OCI-LY1 (cell line): Measurements from ENCODE around the gene NBEAL1.

ENCODE experiments used
- H2AFZ ChIP-seq: fragments of 200-600 bp; sonication (generic), shearing (Covaris generic); 2 replicates; pipeline ENCODE4 v1.6.0; 2014; ENCODE audit warnings: antibody characterized with exemption, mild to moderate bottlenecking, low read length
- H3F3A ChIP-seq: fragments of 200-600 bp; sonication (generic), shearing (Covaris generic); 2 replicates; pipeline ENCODE4 v1.6.0; 2014; ENCODE audit warnings: mild to moderate bottlenecking, antibody characterized with exemption, low read length, moderate library complexity; ENCODE audit not compliant: insufficient read depth
- H3K27ac ChIP-seq: fragments of 200-600 bp; sonication (generic); 2 replicates; pipeline ENCODE4 v1.5.1; 2014; ENCODE audit warnings: low read length, mixed run types, mild to moderate bottlenecking, low read depth; ENCODE audit not compliant: poor library complexity, severe bottlenecking
- H3K27me3 ChIP-seq: fragments of 200-600 bp; sonication (generic); 2 replicates; pipeline ENCODE4 v1.6.0; 2014; ENCODE audit warnings: antibody characterized with exemption, mild to moderate bottlenecking, low read length, moderate library complexity; ENCODE audit not compliant: insufficient read depth
- H3K36me3 ChIP-seq: fragments of 200-600 bp; sonication (generic); 2 replicates; pipeline ENCODE4 v1.6.1; 2014; ENCODE audit warnings: mild to moderate bottlenecking, antibody characterized with exemption, low read length, moderate library complexity, mixed read lengths; ENCODE audit not compliant: insufficient read depth
- H3K4me1 ChIP-seq: fragments of 200-600 bp; sonication (generic); 2 replicates; pipeline ENCODE4 v1.5.1; 2014; ENCODE audit warnings: mild to moderate bottlenecking, low read length, moderate library complexity; ENCODE audit not compliant: insufficient read depth, severe bottlenecking
- H3K4me2 ChIP-seq: fragments of 200-600 bp; sonication (generic), shearing (Covaris generic); 2 replicates; pipeline ENCODE4 v1.6.1; 2014; ENCODE audit warnings: low read length
- H3K4me3 ChIP-seq: fragments of 200-600 bp; sonication (generic); 2 replicates; pipeline ENCODE4 v1.5.1; 2014; ENCODE audit warnings: low read length, low read depth, mild to moderate bottlenecking, mixed read lengths; ENCODE audit not compliant: poor library complexity, severe bottlenecking
- H3K79me2 ChIP-seq: fragments of 200-600 bp; shearing (Covaris generic); 2 replicates; pipeline ENCODE4 v1.6.1; 2016; ENCODE audit warnings: mixed run types, low read length, mixed read lengths; ENCODE audit not compliant: insufficient read depth
- H3K9ac ChIP-seq: fragments of 200-600 bp; sonication (generic), shearing (Covaris generic); 2 replicates; pipeline ENCODE4 v1.6.1; 2014; ENCODE audit warnings: mild to moderate bottlenecking, low read length, mixed read lengths
- H3K9me2 ChIP-seq: fragments of 200-600 bp; sonication (generic), shearing (Covaris generic); 2 replicates; pipeline ENCODE4 v1.6.1; 2014; ENCODE audit warnings: low read depth, mild to moderate bottlenecking, low read length, mixed read lengths
- H3K9me3 ChIP-seq: fragments of 200-600 bp; shearing (Covaris generic); 2 replicates; pipeline ENCODE4 v1.6.1; 2014; ENCODE audit warnings: low read length, mixed read lengths
- H4K20me1 ChIP-seq: fragments of 200-600 bp; sonication (generic), shearing (Covaris generic); 2 replicates; pipeline ENCODE4 v1.6.0; 2016; ENCODE audit warnings: mild to moderate bottlenecking, low read length; ENCODE audit not compliant: insufficient read depth
- EZH2 ChIP-seq: fragments of 200-600 bp; sonication (generic), shearing (Covaris generic); IDR thresholded peaks from 2 replicates; pipeline ENCODE4 v1.8.0; 2017; ENCODE audit warnings: borderline replicate concordance, mixed run types, mild to moderate bottlenecking, antibody characterized with exemption, low read length, moderate library complexity, mixed read lengths
- TF ChIP-seq, protein P1 (sequence below): fragments of 200-600 bp; sonication (generic), shearing (Covaris generic); IDR thresholded peaks from 2 replicates; pipeline ENCODE4 v1.5.1; 2017; ENCODE audit warnings: mild to moderate bottlenecking, antibody characterized with exemption, low read length, moderate library complexity, mixed read lengths

The NBEAL1 gene

DNA sequence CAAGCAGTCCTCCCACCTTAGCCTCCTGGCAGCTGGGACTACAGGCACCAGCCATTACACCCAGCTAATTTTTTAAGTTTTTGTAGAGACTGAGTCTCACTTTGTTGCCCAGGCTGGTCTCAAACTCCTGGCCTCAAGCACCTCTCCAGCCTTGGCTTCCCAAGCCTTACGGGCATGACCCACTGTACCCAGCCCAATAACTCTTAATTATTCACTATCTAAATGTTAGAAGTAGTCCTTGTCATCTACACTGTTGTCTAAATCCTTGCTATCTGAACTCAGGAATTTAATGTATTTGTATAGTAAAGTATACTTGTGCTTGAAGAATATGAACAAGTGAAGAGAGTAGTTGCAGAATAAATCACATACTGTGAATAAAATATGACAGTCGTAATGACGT, 37.9 kb upstream of the NBEAL1 start:
- H3F3A ChIP-seq: no peaks in the 10 kb centered on the region
- no peaks in the 10 kb centered on the region for H4K20me1 ChIP-seq
- H3K9me3 ChIP-seq: no peaks in the 10 kb centered on the region
- TF ChIP-seq, protein P1, sequence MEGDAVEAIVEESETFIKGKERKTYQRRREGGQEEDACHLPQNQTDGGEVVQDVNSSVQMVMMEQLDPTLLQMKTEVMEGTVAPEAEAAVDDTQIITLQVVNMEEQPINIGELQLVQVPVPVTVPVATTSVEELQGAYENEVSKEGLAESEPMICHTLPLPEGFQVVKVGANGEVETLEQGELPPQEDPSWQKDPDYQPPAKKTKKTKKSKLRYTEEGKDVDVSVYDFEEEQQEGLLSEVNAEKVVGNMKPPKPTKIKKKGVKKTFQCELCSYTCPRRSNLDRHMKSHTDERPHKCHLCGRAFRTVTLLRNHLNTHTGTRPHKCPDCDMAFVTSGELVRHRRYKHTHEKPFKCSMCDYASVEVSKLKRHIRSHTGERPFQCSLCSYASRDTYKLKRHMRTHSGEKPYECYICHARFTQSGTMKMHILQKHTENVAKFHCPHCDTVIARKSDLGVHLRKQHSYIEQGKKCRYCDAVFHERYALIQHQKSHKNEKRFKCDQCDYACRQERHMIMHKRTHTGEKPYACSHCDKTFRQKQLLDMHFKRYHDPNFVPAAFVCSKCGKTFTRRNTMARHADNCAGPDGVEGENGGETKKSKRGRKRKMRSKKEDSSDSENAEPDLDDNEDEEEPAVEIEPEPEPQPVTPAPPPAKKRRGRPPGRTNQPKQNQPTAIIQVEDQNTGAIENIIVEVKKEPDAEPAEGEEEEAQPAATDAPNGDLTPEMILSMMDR: no peak
- TF ChIP-seq EZH2: no peak
- H3K27ac ChIP-seq: no peak overlapping the region
- no peak overlapping the region for H2AFZ ChIP-seq
- no peak overlapping the region for H3K9ac ChIP-seq
- H3K9me2 ChIP-seq: no peaks in the 10 kb centered on the region
- no peaks in the 10 kb centered on the region for H3K27me3 ChIP-seq
- H3K4me3 ChIP-seq: no peak overlapping the region
- no peak overlapping the region for H3K4me2 ChIP-seq
- H3K79me2 ChIP-seq: no peaks in the 10 kb centered on the region
- H3K4me1 ChIP-seq: no peaks in the 10 kb centered on the region
- no peaks in the 10 kb centered on the region for H3K36me3 ChIP-seq

DNA sequence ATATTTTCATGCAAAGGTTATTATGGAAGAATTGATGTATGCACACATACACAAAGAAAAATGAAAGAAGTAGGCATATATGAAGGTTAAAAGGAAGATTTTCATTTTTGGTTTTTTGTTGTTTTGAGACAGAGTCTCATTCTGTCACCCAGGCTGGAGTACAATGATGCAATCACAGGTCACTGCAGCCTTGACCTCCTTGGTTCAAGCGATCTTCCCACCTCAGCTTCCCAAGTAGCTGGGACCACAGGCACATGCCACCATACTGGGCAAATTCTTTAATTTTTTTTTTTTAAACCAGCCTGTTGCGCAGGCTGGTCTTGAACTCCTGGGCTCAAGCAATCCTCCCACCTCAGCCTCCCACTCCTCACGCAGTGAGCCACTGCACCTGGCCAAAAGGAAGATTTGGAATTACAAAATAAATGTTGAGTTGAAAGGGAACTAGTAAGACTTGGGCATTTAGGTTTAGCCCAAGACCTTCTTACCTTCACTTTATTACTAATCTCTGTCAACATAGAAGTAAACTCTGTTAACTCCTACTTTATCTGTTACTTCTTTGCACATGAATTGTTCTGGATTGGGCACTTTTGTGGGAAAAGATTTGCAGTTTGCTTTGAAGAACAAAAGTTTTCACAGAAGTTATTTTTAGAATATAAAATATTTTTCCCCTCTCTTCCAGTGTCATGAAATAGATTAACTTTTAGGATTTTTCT, 31.7 kb upstream of the NBEAL1 start:
- no peak overlapping the region for H3K4me3 ChIP-seq
- H3K9me3 ChIP-seq: no peaks in the 10 kb centered on the region
- no peak overlapping the region for H3K4me2 ChIP-seq
- no peaks in the 10 kb centered on the region for H3K9me2 ChIP-seq
- H2AFZ ChIP-seq: no peak overlapping the region
- H3K36me3 ChIP-seq: no peaks in the 10 kb centered on the region
- no peak overlapping the region for H3K9ac ChIP-seq
- H3K27me3 ChIP-seq: no peaks in the 10 kb centered on the region
- H3K27ac ChIP-seq: no peak overlapping the region
- no peaks in the 10 kb centered on the region for H3K4me1 ChIP-seq
- TF ChIP-seq, protein P1: no peak
- no peak for TF ChIP-seq EZH2
- no peaks in the 10 kb centered on the region for H4K20me1 ChIP-seq
- no peaks in the 10 kb centered on the region for H3K79me2 ChIP-seq
- H3F3A ChIP-seq: no peaks in the 10 kb centered on the region

DNA sequence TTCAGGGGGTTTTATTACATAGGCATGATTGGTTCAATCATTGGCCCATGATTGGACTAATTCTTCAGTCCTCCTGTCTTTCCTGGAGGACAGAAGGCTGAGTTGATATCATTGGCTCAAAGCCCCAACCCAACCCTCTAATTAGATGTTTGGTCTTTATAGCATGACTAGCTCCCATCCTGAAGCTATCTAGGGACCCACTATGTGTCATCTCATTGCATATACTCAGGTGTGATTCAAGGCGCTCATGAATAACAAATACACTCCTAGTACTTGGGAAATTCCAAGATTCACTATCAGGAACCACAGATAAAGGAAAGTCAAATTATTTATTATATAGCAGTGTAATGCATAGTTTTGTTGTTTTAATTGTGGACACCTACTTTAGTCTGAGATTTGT, 24.9 kb upstream of the NBEAL1 start:
- no peak overlapping the region for H2AFZ ChIP-seq
- H3K9ac ChIP-seq: no peak overlapping the region
- H3K4me1 ChIP-seq: no peaks in the 10 kb centered on the region
- H3K9me3 ChIP-seq: no peaks in the 10 kb centered on the region
- no peaks in the 10 kb centered on the region for H4K20me1 ChIP-seq
- no peak overlapping the region for H3K4me3 ChIP-seq
- TF ChIP-seq, protein P1: no peak
- TF ChIP-seq EZH2: no peak
- H3K27ac ChIP-seq: no peak overlapping the region
- no peaks in the 10 kb centered on the region for H3K36me3 ChIP-seq
- H3F3A ChIP-seq: no peaks in the 10 kb centered on the region
- no peaks in the 10 kb centered on the region for H3K9me2 ChIP-seq
- no peaks in the 10 kb centered on the region for H3K27me3 ChIP-seq
- H3K79me2 ChIP-seq: no peaks in the 10 kb centered on the region
- H3K4me2 ChIP-seq: no peak overlapping the region
